ENCODE results near the gene KRT83. TPM values are rescaled to one million over a fixed set of nuclear protein-coding genes. Genes with fewer than 3 reads are reported as not detected.

The KRT83 gene
- total and polyA plus RNA-seq, 2 of the 13 experiments (the other 11 are each of a cell fraction or from before 2014, with no cell fraction given) = not detected

- BruUV-seq (replicated peaks) = no TSS peak
Observed at GRCh38 chr12:52356031-52356761, 35.0 kb upstream of the KRT83 start.

DNA sequence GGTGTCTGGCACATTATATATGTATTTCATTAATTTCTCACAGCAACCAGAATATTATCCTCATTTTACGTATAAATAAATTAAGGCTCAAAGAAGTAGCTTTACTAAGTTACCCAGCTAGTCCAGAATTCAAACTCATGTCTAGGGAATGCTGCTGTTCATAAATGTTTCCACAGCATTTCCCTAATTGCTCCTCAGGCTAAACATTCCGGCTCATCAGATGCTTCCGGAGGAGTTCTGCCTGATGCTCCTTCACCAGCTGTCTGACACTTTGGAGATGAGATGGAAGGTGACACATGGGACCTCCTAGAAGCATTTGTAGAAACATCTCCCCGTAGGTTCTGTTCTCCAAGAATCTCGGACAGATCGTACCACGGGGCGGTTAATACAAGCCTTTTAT, 34.0 kb upstream of the KRT83 start:
- no peaks in the 10 kb centered on the region for H3K36me3 ChIP-seq (replicated peaks in 1 of 2; ENCODE audit: control insufficient read depth in 1 of 2, insufficient read depth in 2 of 2, low read length in 2 of 2)
- WGBS (ENCODE audit: low lambda C conversion rate) = 39% methylated on average over 8 of the region's 8 CpGs
- H3K4me2 ChIP-seq (ENCODE audit: low read depth, low read length) = no peak overlapping the region
- no peaks in the 10 kb centered on the region for H4K20me1 ChIP-seq (ENCODE audit: insufficient read depth, low read length)
- H3K27ac ChIP-seq (ENCODE audit: extremely low read length, insufficient read depth, low read length) = no peak overlapping the region
- peaks cover 0 to 15% of the 10 kb centered on the region in 2 experiments; a peak in 3 of 5 replicates for H3K27me3 ChIP-seq (ENCODE audit: control insufficient read depth in 1 of 2, insufficient read depth in 2 of 2, low read length in 2 of 2)
- no peaks in the 10 kb centered on the region for H3K4me1 ChIP-seq (ENCODE audit: insufficient read depth, low read length)
- no peaks in the 10 kb centered on the region for H3K9me3 ChIP-seq (ENCODE audit: low read length)
- no peaks in the 10 kb centered on the region for H3K79me2 ChIP-seq (ENCODE audit: insufficient read depth, low read length)
- no peak for ATAC-seq
- DNase-seq (ENCODE audit: low spot score) = no peak
- no peak for FAIRE-seq
- H2AFZ ChIP-seq (ENCODE audit: low read length) = no peak overlapping the region
- no TSS peak for BruUV-seq (replicated peaks)
- no peak overlapping the region for H3K9ac ChIP-seq (ENCODE audit: insufficient read depth, low read depth, low read length)
- POLR2A ChIA-PET = no interaction called here
- intact Hi-C loops (cut with micrococcal nuclease; ENCODE audit: unreplicated experiment) (no loop called here), in situ Hi-C loops (cut with HindIII; ENCODE audit: extremely low pct_ligation_motif_present, low pct_unique_long_range_greater_than_20kb) (no loop called here)
- CTCF ChIA-PET (ENCODE audit: low intra/inter-chr PET ratio, low total read pairs) = no interaction called here
- no peak overlapping the region for H3K4me3 ChIP-seq (replicated peaks in 1 of 3; ENCODE audit: insufficient read depth in 1 of 3, low read depth in 2 of 3, low read length in 3 of 3)
- TF ChIP-seq ZNF367 (CRISPR knock-in tag; IDR thresholded peaks at IDR 0.05; ENCODE audit: borderline replicate concordance) = no peak
- TF ChIP-seq, protein P1, sequence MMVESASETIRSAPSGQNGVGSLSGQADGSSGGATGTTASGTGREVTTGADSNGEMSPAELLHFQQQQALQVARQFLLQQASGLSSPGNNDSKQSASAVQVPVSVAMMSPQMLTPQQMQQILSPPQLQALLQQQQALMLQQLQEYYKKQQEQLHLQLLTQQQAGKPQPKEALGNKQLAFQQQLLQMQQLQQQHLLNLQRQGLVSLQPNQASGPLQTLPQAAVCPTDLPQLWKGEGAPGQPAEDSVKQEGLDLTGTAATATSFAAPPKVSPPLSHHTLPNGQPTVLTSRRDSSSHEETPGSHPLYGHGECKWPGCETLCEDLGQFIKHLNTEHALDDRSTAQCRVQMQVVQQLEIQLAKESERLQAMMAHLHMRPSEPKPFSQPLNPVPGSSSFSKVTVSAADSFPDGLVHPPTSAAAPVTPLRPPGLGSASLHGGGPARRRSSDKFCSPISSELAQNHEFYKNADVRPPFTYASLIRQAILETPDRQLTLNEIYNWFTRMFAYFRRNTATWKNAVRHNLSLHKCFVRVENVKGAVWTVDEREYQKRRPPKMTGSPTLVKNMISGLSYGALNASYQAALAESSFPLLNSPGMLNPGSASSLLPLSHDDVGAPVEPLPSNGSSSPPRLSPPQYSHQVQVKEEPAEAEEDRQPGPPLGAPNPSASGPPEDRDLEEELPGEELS (CRISPR knock-in tag; IDR thresholded peaks at IDR 0.05) = no peak
- TF ChIP-seq, protein P2, sequence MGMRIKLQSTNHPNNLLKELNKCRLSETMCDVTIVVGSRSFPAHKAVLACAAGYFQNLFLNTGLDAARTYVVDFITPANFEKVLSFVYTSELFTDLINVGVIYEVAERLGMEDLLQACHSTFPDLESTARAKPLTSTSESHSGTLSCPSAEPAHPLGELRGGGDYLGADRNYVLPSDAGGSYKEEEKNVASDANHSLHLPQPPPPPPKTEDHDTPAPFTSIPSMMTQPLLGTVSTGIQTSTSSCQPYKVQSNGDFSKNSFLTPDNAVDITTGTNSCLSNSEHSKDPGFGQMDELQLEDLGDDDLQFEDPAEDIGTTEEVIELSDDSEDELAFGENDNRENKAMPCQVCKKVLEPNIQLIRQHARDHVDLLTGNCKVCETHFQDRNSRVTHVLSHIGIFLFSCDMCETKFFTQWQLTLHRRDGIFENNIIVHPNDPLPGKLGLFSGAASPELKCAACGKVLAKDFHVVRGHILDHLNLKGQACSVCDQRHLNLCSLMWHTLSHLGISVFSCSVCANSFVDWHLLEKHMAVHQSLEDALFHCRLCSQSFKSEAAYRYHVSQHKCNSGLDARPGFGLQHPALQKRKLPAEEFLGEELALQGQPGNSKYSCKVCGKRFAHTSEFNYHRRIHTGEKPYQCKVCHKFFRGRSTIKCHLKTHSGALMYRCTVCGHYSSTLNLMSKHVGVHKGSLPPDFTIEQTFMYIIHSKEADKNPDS (CRISPR knock-in tag; IDR thresholded peaks at IDR 0.05) = no peak
- TF ChIP-seq MAFK (conservative IDR thresholded peaks at IDR 0.05 in 1 of 2, IDR thresholded peaks at IDR 0.05 in 1 of 2; ENCODE audit: low read length in 2 of 2) = no peak
- TF ChIP-seq ZNF333 (CRISPR knock-in tag; IDR thresholded peaks at IDR 0.05; ENCODE audit: borderline replicate concordance) = no peak
- no peak for TF ChIP-seq CBX5 (CRISPR knock-in tag; IDR thresholded peaks at IDR 0.05; ENCODE audit: borderline replicate concordance)

More at GRCh38 chr12:52356031-52356761, 35.0 kb upstream of the KRT83 start:
- Histone ChIP-seq H3K9me3 (ENCODE audit: low read length) (no peaks in the 10 kb centered on the region), H3K4me3 (replicated peaks in 1 of 3; ENCODE audit: insufficient read depth in 1 of 3, low read depth in 2 of 3, low read length in 3 of 3) (no peak overlapping the region), H3K9ac (ENCODE audit: insufficient read depth, low read depth, low read length) (no peak overlapping the region), H3K79me2 (ENCODE audit: insufficient read depth, low read length) (no peaks in the 10 kb centered on the region), H3K4me1 (ENCODE audit: insufficient read depth, low read length) (no peaks in the 10 kb centered on the region), H3K4me2 (ENCODE audit: low read depth, low read length) (no peak overlapping the region), H3K36me3 (replicated peaks in 1 of 2; ENCODE audit: control insufficient read depth in 1 of 2, insufficient read depth in 2 of 2, low read length in 2 of 2) (no peaks in the 10 kb centered on the region), H2AFZ (ENCODE audit: low read length) (no peak overlapping the region), H3K27me3 (ENCODE audit: control insufficient read depth in 1 of 2, insufficient read depth in 2 of 2, low read length in 2 of 2) (peaks cover 0 to 8% of the 10 kb centered on the region in 2 experiments; a peak in 1 of 5 replicates), H4K20me1 (ENCODE audit: insufficient read depth, low read length) (no peaks in the 10 kb centered on the region), H3K27ac (ENCODE audit: extremely low read length, insufficient read depth, low read length) (no peak overlapping the region)
- ChIA-PET CTCF (ENCODE audit: low intra/inter-chr PET ratio, low total read pairs) (no interaction called here), POLR2A (no interaction called here)
- TF ChIP-seq KLF11 (CRISPR knock-in tag; IDR thresholded peaks at IDR 0.05) (no peak), AHR (CRISPR knock-in tag; IDR thresholded peaks at IDR 0.05) (no peak), SNAPC2 (CRISPR knock-in tag; IDR thresholded peaks at IDR 0.05) (no peak), ARNT2 (CRISPR knock-in tag; IDR thresholded peaks at IDR 0.05; ENCODE audit: low read depth) (no peak), REXO4 (CRISPR knock-in tag; IDR thresholded peaks at IDR 0.05; ENCODE audit: borderline replicate concordance) (no peak), MED13 (CRISPR knock-in tag; IDR thresholded peaks at IDR 0.05) (no peak), ZNF251 (CRISPR knock-in tag; IDR thresholded peaks at IDR 0.05) (no peak), POLR2A (IDR thresholded peaks at IDR 0.05; ENCODE audit: insufficient read depth in 1 of 2, low read depth in 2 of 2, low read length in 2 of 2) (no peak), SYNCRIP (IDR thresholded peaks at IDR 0.05; ENCODE audit: insufficient read depth, low read depth, low read length) (no peak), ZNF674 (CRISPR knock-in tag; IDR thresholded peaks at IDR 0.05; ENCODE audit: low read depth) (no peak), ZNF232 (CRISPR knock-in tag; IDR thresholded peaks at IDR 0.05; ENCODE audit: borderline replicate concordance) (no peak)
- TF ChIP-seq, protein P3, sequence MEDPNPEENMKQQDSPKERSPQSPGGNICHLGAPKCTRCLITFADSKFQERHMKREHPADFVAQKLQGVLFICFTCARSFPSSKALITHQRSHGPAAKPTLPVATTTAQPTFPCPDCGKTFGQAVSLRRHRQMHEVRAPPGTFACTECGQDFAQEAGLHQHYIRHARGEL (CRISPR knock-in tag; IDR thresholded peaks at IDR 0.05) = no peak
- TF ChIP-seq, protein P4, sequence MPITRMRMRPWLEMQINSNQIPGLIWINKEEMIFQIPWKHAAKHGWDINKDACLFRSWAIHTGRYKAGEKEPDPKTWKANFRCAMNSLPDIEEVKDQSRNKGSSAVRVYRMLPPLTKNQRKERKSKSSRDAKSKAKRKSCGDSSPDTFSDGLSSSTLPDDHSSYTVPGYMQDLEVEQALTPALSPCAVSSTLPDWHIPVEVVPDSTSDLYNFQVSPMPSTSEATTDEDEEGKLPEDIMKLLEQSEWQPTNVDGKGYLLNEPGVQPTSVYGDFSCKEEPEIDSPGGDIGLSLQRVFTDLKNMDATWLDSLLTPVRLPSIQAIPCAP (CRISPR knock-in tag; IDR thresholded peaks at IDR 0.05; ENCODE audit: low read depth) = no peak
- DNase-seq (ENCODE audit: low spot score) = no peak
- no peak; the same call in 2 of the 3 replicates for ATAC-seq
- intact Hi-C loops (cut with micrococcal nuclease; ENCODE audit: unreplicated experiment) = no loop called here
- no peak for FAIRE-seq
- WGBS (ENCODE audit: low lambda C conversion rate) = 49% methylated on average over 41 of the region's 56 CpGs
- in situ Hi-C loops (cut with HindIII; ENCODE audit: extremely low pct_ligation_motif_present, low pct_unique_long_range_greater_than_20kb) = no loop called here

Measured in HepG2 (cell line).